K562 (cell line): ENCODE measurements around the gene ZNF219. TPM values are rescaled to one million over a fixed set of nuclear protein-coding genes. Genes with fewer than 3 reads are reported as not detected.
A peak's percentile ranks its signal among the peaks of the same experiment; 100 is the strongest.

Experiments used
- ATAC-seq: fragments of 200-7000 bp; cut with Tn5 transposase; 3 replicates; pipeline ENCODE4 v1.9.1; 2020; ENCODE audit warnings: moderate library complexity
- BruUV-seq: library from RNA; stranded (reverse); fragments of 400-500 nt; replicated peaks from 2 replicates; lab custom pipeline; 2021; lab: Mats Ljungman, UMichigan
- CTCF ChIA-PET: fragments of 300-600 bp; formaldehyde crosslinking; extraction: SDS; loops from one replicate; lab custom pipeline; 2021; ENCODE audit warnings: low intra/inter-chr PET ratio; lab: Yijun Ruan, JAX
- POLR2A ChIA-PET: fragments of 300-600, 350-650 bp; sonication (Branson Sonifier 250); formaldehyde crosslinking; extraction: SDS; loops from one replicate; lab custom pipeline; 2021; ENCODE audit warnings: antibody characterized with exemption, inconsistent platforms; lab: Yijun Ruan, JAX
- DNase-seq, 4 experiments: peaks; one replicate each; pipeline versions ENCODE4 v3.0.0 to v3.0.0-alpha.2; 2011 to 2018; ENCODE audit warnings: low spot score in 3 of 4, mixed read lengths in 3 of 4; ENCODE audit errors: extremely low read depth in 1 of 4
- FAIRE-seq: peaks from 2 replicates; lab custom pipeline; 2011; peaks lifted over from hg19 to GRCh38; lab: Jason Lieb, UNC
- H2AFZ ChIP-seq: 2 replicates; pipeline ENCODE4 v1.6.0; 2011; ENCODE audit warnings: low read depth, low read length, control low read depth, inconsistent platforms
- H3K27ac ChIP-seq: fragments of 200-600 bp; 3 replicates; pipeline ENCODE4 v1.8.0; 2011; ENCODE audit warnings: low read depth, mild to moderate bottlenecking, control low read depth, inconsistent platforms, low read length, moderate library complexity, mixed read lengths; ENCODE audit errors: extremely low read depth
- H3K27me3 ChIP-seq, 2 experiments: fragments of 300-600 bp in 1 of 2; 2 replicates in 1 of 2; 3 replicates in 1 of 2; pipeline versions ENCODE4 v1.6.0 to v1.8.0; 2011; ENCODE audit warnings: inconsistent platforms in 2 of 2, low read length in 2 of 2, mild to moderate bottlenecking in 1 of 2, mixed read lengths in 1 of 2, moderate library complexity in 1 of 2; ENCODE audit not compliant: control insufficient read depth in 2 of 2, insufficient read depth in 2 of 2
- H3K36me3 ChIP-seq: fragments of 300-600 bp; 3 replicates; pipeline ENCODE4 v1.8.0; 2011; ENCODE audit warnings: mild to moderate bottlenecking, low read length, inconsistent platforms; ENCODE audit not compliant: control insufficient read depth, insufficient read depth
- H3K4me1 ChIP-seq, 2 experiments: fragments of 200-600 bp in 1 of 2; replicated peaks in 1 of 2; 2 replicates in 1 of 2; 3 replicates in 1 of 2; pipeline versions ENCODE4 v1.5.1 to v1.8.0; 2011; ENCODE audit warnings: inconsistent platforms in 2 of 2, low read length in 2 of 2, mild to moderate bottlenecking in 1 of 2, mixed read lengths in 1 of 2, moderate library complexity in 1 of 2; ENCODE audit not compliant: control insufficient read depth in 2 of 2, insufficient read depth in 2 of 2
- H3K4me2 ChIP-seq: 2 replicates; pipeline ENCODE4 v1.6.1; 2011; ENCODE audit warnings: low read length, control low read depth, inconsistent platforms, mixed read lengths; ENCODE audit not compliant: insufficient read depth
- H3K4me3 ChIP-seq: fragments of 200-600 bp; sonication (generic), shearing (Covaris generic); 2 replicates; pipeline ENCODE4 v1.5.1; 2016; ENCODE audit warnings: control low read depth, inconsistent platforms
- H3K79me2 ChIP-seq: fragments of 200-600 bp; 3 replicates; pipeline ENCODE4 v1.8.0; 2011; ENCODE audit warnings: low read length, inconsistent platforms; ENCODE audit not compliant: control insufficient read depth, insufficient read depth
- H3K9ac ChIP-seq, 2 experiments: 2 replicates each; pipeline versions ENCODE4 v1.6.0 to v1.6.1; 2011; ENCODE audit warnings: low read depth in 2 of 2, low read length in 2 of 2, control low read depth in 1 of 2, inconsistent platforms in 1 of 2, mild to moderate bottlenecking in 1 of 2, mixed read lengths in 1 of 2; ENCODE audit not compliant: insufficient read depth in 1 of 2
- H3K9me1 ChIP-seq: one replicate; pipeline ENCODE4 v1.6.0; 2011; ENCODE audit warnings: inconsistent platforms, mild to moderate bottlenecking, low read length, moderate library complexity; ENCODE audit not compliant: control insufficient read depth, insufficient read depth
- H3K9me3 ChIP-seq: replicated peaks from 2 replicates; pipeline ENCODE4 v1.5.1; 2011; ENCODE audit warnings: low read depth, low read length, inconsistent platforms; ENCODE audit not compliant: control insufficient read depth, insufficient read depth
- H4K20me1 ChIP-seq: replicated peaks from 2 replicates; pipeline ENCODE4 v1.6.1; 2011; ENCODE audit warnings: low read length, inconsistent platforms, mixed read lengths; ENCODE audit not compliant: control insufficient read depth, insufficient read depth
- ARID1B ChIP-seq: fragments of 450-650 bp; IDR thresholded peaks from 2 replicates; pipeline ENCODE4 v1.6.1; 2016; ENCODE audit warnings: antibody characterized with exemption, mild to moderate bottlenecking, inconsistent platforms
- CBFA2T2 ChIP-seq: fragments of 450-650 bp; conservative IDR thresholded peaks from 2 replicates; pipeline ENCODE4 v1.6.1; 2017; ENCODE audit warnings: mild to moderate bottlenecking
- CBFA2T3 ChIP-seq: fragments of 450-650 bp; IDR thresholded peaks from 2 replicates; pipeline ENCODE4 v1.6.1; 2017
- CTBP1 ChIP-seq: fragments of 450-650 bp; IDR thresholded peaks from 2 replicates; pipeline ENCODE4 v1.6.1; 2016; ENCODE audit warnings: borderline replicate concordance
- HNRNPH1 ChIP-seq: fragments of 200-400 bp; formaldehyde crosslinking; optimal IDR thresholded peaks from 2 replicates; pipeline ENCODE3; 2017; ENCODE audit warnings: low read depth, mild to moderate bottlenecking, low read length, moderate library complexity
- JUN ChIP-seq, 2 experiments: sonication (generic) in 1 of 2; formaldehyde crosslinking in 1 of 2; IDR thresholded peaks; 2 replicates each; pipeline versions ENCODE4 v1.6.1 to v1.8.0; 2012 to 2022; ENCODE audit warnings: borderline replicate concordance in 2 of 2, mild to moderate bottlenecking in 2 of 2, improper control_type of control experiment in 1 of 2, low read depth in 1 of 2, low read length in 1 of 2, missing genetic modification reagents in 1 of 2
- KLF10 ChIP-seq: fragments of 250-450 bp; sonication (Bioruptor Pico); IDR thresholded peaks from 2 replicates; pipeline ENCODE4 v1.6.1; 2021; ENCODE audit warnings: matching md5 sums
- L3MBTL2 ChIP-seq: fragments of 450-650 bp; IDR thresholded peaks from 2 replicates; pipeline ENCODE4 v1.6.1; 2016; ENCODE audit warnings: mild to moderate bottlenecking, moderate library complexity
- MECOM ChIP-seq: fragments of 250-450 bp; sonication (Bioruptor Pico); IDR thresholded peaks from 2 replicates; pipeline ENCODE4 v1.8.0; 2022; ENCODE audit warnings: inconsistent platforms
- NFE2L1 ChIP-seq: fragments of 450-650 bp; IDR thresholded peaks from 2 replicates; pipeline ENCODE4 v1.6.1; 2016; ENCODE audit warnings: missing genetic modification characterization, low read depth, mild to moderate bottlenecking, missing compliant biosample characterization, moderate library complexity, borderline replicate concordance
- RCOR1 ChIP-seq, 2 experiments: IDR thresholded peaks; 2 replicates each; pipeline ENCODE4 v1.6.1; 2012; ENCODE audit warnings: low read depth in 2 of 2, low read length in 2 of 2, borderline replicate concordance in 1 of 2, improper control_type of control experiment in 1 of 2
- ZNF274 ChIP-seq: IDR thresholded peaks from 2 replicates; pipeline ENCODE4 v1.6.1; 2011; ENCODE audit warnings: low read depth, mild to moderate bottlenecking, low read length, moderate library complexity, borderline replicate concordance
- WGBS: fragments of 100-300 bp; shearing (Covaris generic); methylation state at CpG from one replicate; pipeline ENCODE4 v1.1.6; 2016; ENCODE audit warnings: low coverage, mixed read lengths; ENCODE audit not compliant: insufficient coverage; ENCODE audit errors: missing lambda C conversion rate; 5-methylcytosine and 5-hydroxymethylcytosine counted together
- in situ Hi-C: fragments of 300-500 bp; cut with MboI; formaldehyde crosslinking; loops from 4 replicates; pipeline ENCODE4 v1.15.0; 2018; ENCODE audit warnings: inconsistent platforms, mixed read lengths
- intact Hi-C: fragments of 100-400 bp; cut with micrococcal nuclease; formaldehyde crosslinking; loops from 2 replicates; pipeline ENCODE4 v1.14.2; 2022
- polyA plus RNA-seq, 8 experiments: library from polyadenylated mRNA; depleted of rRNA in 4 of 8; stranded (reverse) in 5 of 8; unstranded in 3 of 8; fragments of >200 nt; fragmentation: Nextera tagmentation in 2 of 8; fragmentation: Illumina TruSeq in 1 of 8; extraction: Ambion mirVana in 2 of 8; extraction: Trizol in 1 of 8; gene quantifications; 2 replicates each; pipeline versions ENCODE4 v1.2.1 to v1.2.3, GENCODE V29; 2011 to 2014; ENCODE audit warnings: inconsistent platforms in 1 of 8, missing spikeins in 1 of 8
- total RNA-seq, 7 experiments: library from RNA; depleted of rRNA in 6 of 7; stranded (reverse); fragments of >200 nt in 6 of 7; fragmentation: Illumina TruSeq in 2 of 7; extraction: Trizol in 2 of 7; gene quantifications; 2 replicates each; pipeline versions ENCODE4 v1.2.1 to v1.2.3, GENCODE V29; 2011 to 2021; ENCODE audit warnings: low replicate concordance in 1 of 7
- TF ChIP-seq, protein P1 (sequence below), 2 experiments: fragments of 450-650 bp; formaldehyde crosslinking in 1 of 2; IDR thresholded peaks; 2 replicates each; pipeline versions ENCODE4 v1.4.0 to v1.6.1; 2014 to 2020; ENCODE audit warnings: mild to moderate bottlenecking in 2 of 2, borderline replicate concordance in 1 of 2, low read depth in 1 of 2

Gene ZNF219
- total and polyA plus RNA-seq, 9 of the 15 experiments (the other 6 are each of a cell fraction or from before 2014, with no cell fraction given), result 0.29 to 10.6 (median 2.8) TPM

DNA sequence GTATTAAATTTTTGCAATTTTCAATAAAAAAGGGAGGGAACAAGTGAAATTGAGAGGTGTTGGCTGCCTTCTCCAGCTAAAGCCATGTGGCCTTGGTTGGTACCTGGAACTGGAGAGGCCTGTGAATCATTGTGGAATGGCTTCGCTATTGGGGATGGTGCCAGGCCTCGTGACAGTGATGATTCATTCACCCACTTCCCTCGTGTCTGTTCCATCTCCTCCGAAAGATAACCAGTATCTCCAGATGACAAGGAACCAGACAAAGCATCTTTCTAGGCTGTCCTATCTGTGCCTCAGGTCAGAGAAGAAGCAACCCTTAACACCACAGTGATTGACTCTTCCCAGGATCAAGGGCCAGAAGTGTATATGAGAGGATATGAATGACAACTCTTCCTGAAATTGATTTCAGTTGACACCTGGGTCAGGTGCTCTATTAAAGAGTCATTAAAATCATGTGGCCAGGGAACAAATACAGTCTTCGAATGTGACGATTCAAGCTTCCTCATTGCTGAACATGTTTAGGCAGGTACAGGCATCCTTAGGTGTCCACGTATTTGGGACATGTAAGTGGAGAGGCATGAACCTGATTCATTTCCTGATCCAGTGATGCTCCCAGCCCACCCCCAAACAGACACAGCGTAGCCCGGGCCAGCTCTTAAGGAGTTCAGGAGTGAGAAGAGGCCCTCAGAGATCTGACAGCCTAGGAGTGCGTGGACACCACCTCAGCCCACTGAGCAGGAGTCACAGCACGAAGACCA lies 56.6 kb downstream of the ZNF219 start, which contains the start of gene RNASE7:
Gene RNASE7, plus strand, starts transcription at position 687 of the 758 bp plus-strand sequence. CDS start 631 bp downstream, outside the sequence.
- no peak within 1 kb of the TSS for H3K27ac ChIP-seq
- no peaks in the 10 kb centered on the region for H3K9me1 ChIP-seq
- no peak within 1 kb of the TSS for H3K4me3 ChIP-seq
- H4K20me1 ChIP-seq, result no peaks in the 10 kb centered on the region
- H3K27me3 ChIP-seq, result no peaks in the 10 kb centered on the region
- intact Hi-C loops, result loop anchor here (5.0 kb wide), 1 partner anchor 185 kb away; no protein-coding TSS in a partner anchor
- no peak for ATAC-seq
- no peak within 1 kb of the TSS for H2AFZ ChIP-seq
- in situ Hi-C loops, result no loop called here
- H3K4me2 ChIP-seq, result no peak within 1 kb of the TSS
- H3K9ac ChIP-seq, result no peak within 1 kb of the TSS
- no TSS peak for BruUV-seq
- no peaks in the 10 kb centered on the region for H3K36me3 ChIP-seq
- peaks cover 5 to 25% of the 10 kb centered on the region in 2 experiments; a peak in 4 of 5 replicates for H3K4me1 ChIP-seq
- CTCF ChIA-PET, result interaction anchor here (0.7 kb wide), 1 partner anchor 15 kb away, joined by 3 read pairs; the partner anchor contains the start of gene RNASE8
- DNase-seq, result peak in 1 of 4 experiments; percentile 17
- H3K9me3 ChIP-seq, result no peaks in the 10 kb centered on the region
- WGBS, result 48% methylated on average over 11 of the region's 11 CpGs
- no peak for FAIRE-seq
- POLR2A ChIA-PET, result interaction anchor here (1.1 kb wide), 1 partner anchor 25 kb away, joined by 3 read pairs; no protein-coding TSS in a partner anchor
- no peaks in the 10 kb centered on the region for H3K79me2 ChIP-seq
- TF ChIP-seq L3MBTL2, result peak; percentile 28; the same call in 1 of the 2 replicates
- peak; percentile 61; the same call in 1 of the 2 replicates for TF ChIP-seq MECOM (CRISPR knock-in tag)
- peak; percentile 60; the same call in 1 of the 2 replicates for TF ChIP-seq CTBP1
- TF ChIP-seq ARID1B, result peak; percentile 34; the same call in 1 of the 2 replicates
- no peak for TF ChIP-seq KLF10 (CRISPR knock-in tag)
- no peak for TF ChIP-seq HNRNPH1
- peak; percentile 11; the same call in 1 of the 2 replicates for TF ChIP-seq JUN (IDR thresholded peaks at IDR 0.05; ENCODE audit: borderline replicate concordance, low read depth, low read length)
- TF ChIP-seq JUN (CRISPR knock-in tag; IDR thresholded peaks at IDR 0.05; ENCODE audit: borderline replicate concordance), result no peak
- TF ChIP-seq NFE2L1 (tag), result no peak
- TF ChIP-seq ZNF274, result no peak
- TF ChIP-seq RCOR1 (IDR thresholded peaks at IDR 0.05; ENCODE audit: borderline replicate concordance in 1 of 2, low read depth in 2 of 2, low read length in 2 of 2), result peak in 1 of 2 experiments; percentile 29; a peak in 1 of 4 replicates
- TF ChIP-seq CBFA2T3, result peak; percentile 58
- TF ChIP-seq CBFA2T2, result 0 out of 2 replicates have a peak, but pooled peaks have one; percentile 19
- TF ChIP-seq, protein P1, sequence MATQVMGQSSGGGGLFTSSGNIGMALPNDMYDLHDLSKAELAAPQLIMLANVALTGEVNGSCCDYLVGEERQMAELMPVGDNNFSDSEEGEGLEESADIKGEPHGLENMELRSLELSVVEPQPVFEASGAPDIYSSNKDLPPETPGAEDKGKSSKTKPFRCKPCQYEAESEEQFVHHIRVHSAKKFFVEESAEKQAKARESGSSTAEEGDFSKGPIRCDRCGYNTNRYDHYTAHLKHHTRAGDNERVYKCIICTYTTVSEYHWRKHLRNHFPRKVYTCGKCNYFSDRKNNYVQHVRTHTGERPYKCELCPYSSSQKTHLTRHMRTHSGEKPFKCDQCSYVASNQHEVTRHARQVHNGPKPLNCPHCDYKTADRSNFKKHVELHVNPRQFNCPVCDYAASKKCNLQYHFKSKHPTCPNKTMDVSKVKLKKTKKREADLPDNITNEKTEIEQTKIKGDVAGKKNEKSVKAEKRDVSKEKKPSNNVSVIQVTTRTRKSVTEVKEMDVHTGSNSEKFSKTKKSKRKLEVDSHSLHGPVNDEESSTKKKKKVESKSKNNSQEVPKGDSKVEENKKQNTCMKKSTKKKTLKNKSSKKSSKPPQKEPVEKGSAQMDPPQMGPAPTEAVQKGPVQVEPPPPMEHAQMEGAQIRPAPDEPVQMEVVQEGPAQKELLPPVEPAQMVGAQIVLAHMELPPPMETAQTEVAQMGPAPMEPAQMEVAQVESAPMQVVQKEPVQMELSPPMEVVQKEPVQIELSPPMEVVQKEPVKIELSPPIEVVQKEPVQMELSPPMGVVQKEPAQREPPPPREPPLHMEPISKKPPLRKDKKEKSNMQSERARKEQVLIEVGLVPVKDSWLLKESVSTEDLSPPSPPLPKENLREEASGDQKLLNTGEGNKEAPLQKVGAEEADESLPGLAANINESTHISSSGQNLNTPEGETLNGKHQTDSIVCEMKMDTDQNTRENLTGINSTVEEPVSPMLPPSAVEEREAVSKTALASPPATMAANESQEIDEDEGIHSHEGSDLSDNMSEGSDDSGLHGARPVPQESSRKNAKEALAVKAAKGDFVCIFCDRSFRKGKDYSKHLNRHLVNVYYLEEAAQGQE (IDR thresholded peaks at IDR 0.05; ENCODE audit: borderline replicate concordance), result no peak
- TF ChIP-seq, protein P1 (CRISPR knock-in tag; IDR thresholded peaks at IDR 0.05; ENCODE audit: low read depth), result no peak
